HG03280 (cell line): ENCODE measurements around the gene IPO11.
"Not testable (repeated sequence)": the region's sequence is repeated elsewhere in the genome, so short reads cannot be mapped to it uniquely, and the experiment has no call there.

Experiments
- ATAC-seq: cut with Tn5 transposase; IDR thresholded peaks from one replicate; pipeline ENCODE4 v1.9.1; 2021; ENCODE audit warnings: mild to moderate bottlenecking, moderate library complexity; ENCODE audit not compliant: unreplicated experiment

The IPO11 gene

GRCh38 chr5:62509806-62510205 lies 97.2 kb downstream of the IPO11 start:
- no peak for ATAC-seq

GRCh38 chr5:62513085-62513484 lies 100.5 kb downstream of the IPO11 start:
- not testable (repeated sequence) for ATAC-seq

- no peak for ATAC-seq
Observed at GRCh38 chr5:62514510-62515119, 102.1 kb downstream of the IPO11 start.

GRCh38 chr5:62520812-62521211 lies 108.2 kb downstream of the IPO11 start:
- not testable (repeated sequence) for ATAC-seq

GRCh38 chr5:62521319-62521718 lies 108.8 kb downstream of the IPO11 start:
- no peak for ATAC-seq

- no peak for ATAC-seq
Observed at GRCh38 chr5:62522811-62523210, 110.2 kb downstream of the IPO11 start.

GRCh38 chr5:62533597-62533996 lies 121.0 kb downstream of the IPO11 start:
- no peak for ATAC-seq

GRCh38 chr5:62534461-62535236 lies 122.1 kb downstream of the IPO11 start:
- no peak for ATAC-seq

GRCh38 chr5:62536232-62536631 lies 123.7 kb downstream of the IPO11 start:
- no peak for ATAC-seq

- ATAC-seq: no peak
Observed at GRCh38 chr5:62536783-62537182, 124.2 kb downstream of the IPO11 start.

- no peak for ATAC-seq
Observed at GRCh38 chr5:62538017-62538942, 125.7 kb downstream of the IPO11 start.

GRCh38 chr5:62542720-62543119 lies 130.2 kb downstream of the IPO11 start:
- no peak for ATAC-seq

GRCh38 chr5:62547945-62548630 lies 135.5 kb downstream of the IPO11 start:
- no peak for ATAC-seq

- ATAC-seq: no peak
Observed at GRCh38 chr5:62550103-62550502, 137.5 kb downstream of the IPO11 start.

- no peak for ATAC-seq
Observed at GRCh38 chr5:62555930-62556329, 143.4 kb downstream of the IPO11 start.

GRCh38 chr5:62558941-62559340 lies 146.4 kb downstream of the IPO11 start:
- no peak for ATAC-seq

- no peak for ATAC-seq
Observed at GRCh38 chr5:62560786-62561185, 148.2 kb downstream of the IPO11 start.

- no peak for ATAC-seq
Observed at GRCh38 chr5:62561896-62562295, 149.3 kb downstream of the IPO11 start.

GRCh38 chr5:62562867-62563266 lies 150.3 kb downstream of the IPO11 start:
- ATAC-seq: no peak

GRCh38 chr5:62564101-62564500 lies 151.5 kb downstream of the IPO11 start:
- ATAC-seq: no peak

GRCh38 chr5:62565740-62566139 lies 153.2 kb downstream of the IPO11 start:
- ATAC-seq: not testable (repeated sequence)
